Astrocyte (in vitro differentiated cells and primary cell): ENCODE data around the gene GMEB2. TPM values are rescaled to one million over a fixed set of nuclear protein-coding genes. Genes with fewer than 3 reads are reported as not detected.
"Not testable (repeated sequence)": the region's sequence is repeated elsewhere in the genome, so short reads cannot be mapped to it uniquely, and the experiment has no call there.

Experiments
- DNase-seq: peaks from one replicate; pipeline ENCODE4 v3.0.0-alpha.2; 2010; ENCODE audit warnings: low read depth
- FAIRE-seq: peaks from 2 replicates; lab custom pipeline; 2011; peaks lifted over from hg19 to GRCh38; lab: Jason Lieb, UNC
- H2AFZ ChIP-seq: 2 replicates; pipeline ENCODE4 v1.6.0; 2012; ENCODE audit warnings: low read depth, low read length, inconsistent platforms
- H3K27ac ChIP-seq: 2 replicates; pipeline ENCODE4 v1.5.1; 2011; ENCODE audit warnings: low read depth, low read length, inconsistent platforms
- H3K27me3 ChIP-seq: 2 replicates; pipeline ENCODE4 v1.6.0; 2011; ENCODE audit warnings: low read length, inconsistent platforms; ENCODE audit not compliant: insufficient read depth
- H3K36me3 ChIP-seq: 2 replicates; pipeline ENCODE4 v1.5.1; 2011; ENCODE audit warnings: low read length, inconsistent platforms; ENCODE audit not compliant: insufficient read depth
- H3K4me1 ChIP-seq: 2 replicates; pipeline ENCODE4 v1.5.1; 2011; ENCODE audit warnings: low read length, inconsistent platforms; ENCODE audit not compliant: insufficient read depth
- H3K4me2 ChIP-seq: 2 replicates; pipeline ENCODE4 v1.6.0; 2012; ENCODE audit warnings: low read length, inconsistent platforms
- H3K4me3 ChIP-seq: 2 replicates; pipeline ENCODE4 v1.5.1; 2011; ENCODE audit warnings: low read depth, mild to moderate bottlenecking, low read length, inconsistent platforms; ENCODE audit not compliant: insufficient read depth
- H3K79me2 ChIP-seq: 2 replicates; pipeline ENCODE4 v1.6.0; 2012; ENCODE audit warnings: mild to moderate bottlenecking, low read length, inconsistent platforms; ENCODE audit not compliant: insufficient read depth
- H3K9ac ChIP-seq: 2 replicates; pipeline ENCODE4 v1.6.0; 2012; ENCODE audit warnings: mild to moderate bottlenecking, low read length, inconsistent platforms
- H3K9me3 ChIP-seq: 2 replicates; pipeline ENCODE4 v1.5.1; 2012; ENCODE audit warnings: low read depth, mild to moderate bottlenecking, low read length, inconsistent platforms; ENCODE audit not compliant: insufficient read depth
- H4K20me1 ChIP-seq: 2 replicates; pipeline ENCODE4 v1.6.0; 2012; ENCODE audit warnings: low read length, inconsistent platforms; ENCODE audit not compliant: insufficient read depth
- H3K27ac Mint-ChIP-seq: one replicate; pipeline ENCODE4 v1.8.0; 2021; ENCODE audit warnings: mild to moderate bottlenecking, mixed read lengths; ENCODE audit not compliant: unreplicated experiment
- H3K27me3 Mint-ChIP-seq: one replicate; pipeline ENCODE4 v1.8.0; 2021; ENCODE audit warnings: low read depth, mixed read lengths; ENCODE audit not compliant: unreplicated experiment
- H3K36me3 Mint-ChIP-seq: one replicate; pipeline ENCODE4 v1.8.0; 2021; ENCODE audit warnings: low read depth, mixed read lengths; ENCODE audit not compliant: unreplicated experiment
- H3K4me1 Mint-ChIP-seq: one replicate; pipeline ENCODE4 v1.8.0; 2021; ENCODE audit warnings: low read depth, mixed read lengths; ENCODE audit not compliant: unreplicated experiment
- H3K4me3 Mint-ChIP-seq: one replicate; pipeline ENCODE4 v1.8.0; 2021; ENCODE audit warnings: mild to moderate bottlenecking, moderate library complexity, mixed read lengths; ENCODE audit not compliant: unreplicated experiment
- H3K9me3 Mint-ChIP-seq: one replicate; pipeline ENCODE4 v1.8.0; 2021; ENCODE audit warnings: mild to moderate bottlenecking, mixed read lengths; ENCODE audit not compliant: unreplicated experiment
- CTCF ChIP-seq: IDR thresholded peaks from 2 replicates; pipeline ENCODE4 v1.5.1; 2011; ENCODE audit warnings: low read depth, mild to moderate bottlenecking, inconsistent platforms, low read length, moderate library complexity; ENCODE audit not compliant: insufficient read depth
- EZH2 ChIP-seq: IDR thresholded peaks from 2 replicates; pipeline ENCODE4 v1.6.1; 2012; ENCODE audit warnings: mild to moderate bottlenecking, low read length, inconsistent platforms; ENCODE audit not compliant: insufficient read depth
- total RNA-seq: library from RNA; stranded (reverse); gene quantifications from 2 replicates; pipeline ENCODE4 v1.2.1, GENCODE V29; 2021

GMEB2 gene
- total RNA-seq, 1 donor from 2014 or later: 11.7 TPM

GRCh38 chr20:63617876-63618265, 9.0 kb downstream of the GMEB2 start:
- Histone ChIP-seq H3K4me3 (no peak overlapping the region), H3K4me2 (no peak overlapping the region), H3K9me3 (no peaks in the 10 kb centered on the region), H3K27ac (no peak overlapping the region), H3K79me2 (peaks cover 53% of the 10 kb centered on the region), H3K27me3 (no peaks in the 10 kb centered on the region), H3K9ac (no peak overlapping the region), H4K20me1 (peaks cover 45% of the 10 kb centered on the region), H3K4me1 (no peaks in the 10 kb centered on the region), H3K36me3 (no peaks in the 10 kb centered on the region), H2AFZ (no peak overlapping the region)
- DNase-seq (no peak), FAIRE-seq (no peak)
- no peak for TF ChIP-seq EZH2
- TF ChIP-seq CTCF: no peak
- H3K9me3 Mint-ChIP-seq: no peaks in the 10 kb centered on the region
- H3K27ac Mint-ChIP-seq: no peak overlapping the region
- no peaks in the 10 kb centered on the region for H3K27me3 Mint-ChIP-seq
- no peak overlapping the region for H3K4me3 Mint-ChIP-seq
- peaks cover 1% of the 10 kb centered on the region for H3K4me1 Mint-ChIP-seq
- H3K36me3 Mint-ChIP-seq: peaks cover 23% of the 10 kb centered on the region

- no peaks in the 10 kb centered on the region for H3K27me3 Mint-ChIP-seq
These were observed 9.6 kb downstream of the GMEB2 start for GRCh38 chr20:63617092-63617875.

GRCh38 chr20:63613863-63614594, 12.9 kb downstream of the GMEB2 start:
- H3K27ac ChIP-seq, H3K27me3 ChIP-seq, H3K27me3 Mint-ChIP-seq, FAIRE-seq, H3K9me3 ChIP-seq, H3K4me1 ChIP-seq, H2AFZ ChIP-seq, H3K4me3 Mint-ChIP-seq, H3K9ac ChIP-seq, DNase-seq, H3K27ac Mint-ChIP-seq, H3K36me3 ChIP-seq, H3K9me3 Mint-ChIP-seq, H3K4me1 Mint-ChIP-seq, H3K4me3 ChIP-seq, H3K4me2 ChIP-seq: not testable (repeated sequence)
- Histone ChIP-seq H3K79me2 (peaks cover 32% of the 10 kb centered on the region), H4K20me1 (peaks cover 39% of the 10 kb centered on the region)
- peaks cover 24% of the 10 kb centered on the region for H3K36me3 Mint-ChIP-seq

More at GRCh38 chr20:63617092-63617875, 9.6 kb downstream of the GMEB2 start:
- TF ChIP-seq CTCF (no peak), EZH2 (no peak)
- DNase-seq: no peak
- Mint-ChIP-seq H3K4me3 (peak overlapping the region; percentile 4), H3K36me3 (peaks cover 24% of the 10 kb centered on the region), H3K4me1 (peaks cover 5% of the 10 kb centered on the region), H3K9me3 (no peaks in the 10 kb centered on the region), H3K27ac (no peak overlapping the region)
- H3K27ac ChIP-seq: no peak overlapping the region
- no peaks in the 10 kb centered on the region for H3K36me3 ChIP-seq
- FAIRE-seq: no peak
- no peaks in the 10 kb centered on the region for H3K27me3 ChIP-seq
- peaks cover 47% of the 10 kb centered on the region for H3K79me2 ChIP-seq
- H3K9me3 ChIP-seq: no peaks in the 10 kb centered on the region
- no peak overlapping the region for H3K4me2 ChIP-seq
- H4K20me1 ChIP-seq: peaks cover 45% of the 10 kb centered on the region
- no peak overlapping the region for H2AFZ ChIP-seq
- no peaks in the 10 kb centered on the region for H3K4me1 ChIP-seq
- no peak overlapping the region for H3K9ac ChIP-seq
- H3K4me3 ChIP-seq: no peak overlapping the region
